ENCODE data around the gene PCSK7. TPM values are rescaled to one million over a fixed set of nuclear protein-coding genes. Genes with fewer than 3 reads are reported as not detected.

The PCSK7 gene
- polyA plus RNA-seq, 1 donor (not counting 4 experiments of a cell fraction or from before 2014, with no cell fraction given) = 32.9 TPM

DNA sequence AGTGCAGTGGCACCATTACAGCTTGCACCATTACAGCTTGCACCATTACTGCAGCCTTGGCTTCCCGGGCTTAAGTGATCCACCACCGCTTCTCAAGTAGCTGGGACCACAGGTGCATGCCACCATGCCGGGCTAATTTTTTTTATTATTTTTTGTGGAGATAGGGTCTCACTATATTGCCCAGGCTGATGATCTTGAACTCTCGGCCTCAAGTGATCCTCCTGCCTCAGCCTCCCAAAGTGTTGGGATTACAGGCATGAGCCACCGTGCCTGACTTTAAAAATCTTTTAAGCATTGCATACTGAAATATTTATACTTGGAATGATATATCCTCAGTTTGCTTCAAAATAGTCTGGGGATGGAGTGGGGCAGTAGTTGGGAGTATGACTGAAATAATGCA lies 77.4 kb downstream of the PCSK7 start:
- TF ChIP-seq, protein P1, sequence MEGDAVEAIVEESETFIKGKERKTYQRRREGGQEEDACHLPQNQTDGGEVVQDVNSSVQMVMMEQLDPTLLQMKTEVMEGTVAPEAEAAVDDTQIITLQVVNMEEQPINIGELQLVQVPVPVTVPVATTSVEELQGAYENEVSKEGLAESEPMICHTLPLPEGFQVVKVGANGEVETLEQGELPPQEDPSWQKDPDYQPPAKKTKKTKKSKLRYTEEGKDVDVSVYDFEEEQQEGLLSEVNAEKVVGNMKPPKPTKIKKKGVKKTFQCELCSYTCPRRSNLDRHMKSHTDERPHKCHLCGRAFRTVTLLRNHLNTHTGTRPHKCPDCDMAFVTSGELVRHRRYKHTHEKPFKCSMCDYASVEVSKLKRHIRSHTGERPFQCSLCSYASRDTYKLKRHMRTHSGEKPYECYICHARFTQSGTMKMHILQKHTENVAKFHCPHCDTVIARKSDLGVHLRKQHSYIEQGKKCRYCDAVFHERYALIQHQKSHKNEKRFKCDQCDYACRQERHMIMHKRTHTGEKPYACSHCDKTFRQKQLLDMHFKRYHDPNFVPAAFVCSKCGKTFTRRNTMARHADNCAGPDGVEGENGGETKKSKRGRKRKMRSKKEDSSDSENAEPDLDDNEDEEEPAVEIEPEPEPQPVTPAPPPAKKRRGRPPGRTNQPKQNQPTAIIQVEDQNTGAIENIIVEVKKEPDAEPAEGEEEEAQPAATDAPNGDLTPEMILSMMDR (optimal IDR thresholded peaks at IDR 0.05 in 1 of 3, IDR thresholded peaks at IDR 0.05 in 1 of 3, conservative IDR thresholded peaks at IDR 0.05 in 1 of 3; ENCODE audit: extremely low read depth in 1 of 3, insufficient read depth in 2 of 3, low read length in 3 of 3) = no peak
- no peak for TF ChIP-seq EZH2 (IDR thresholded peaks at IDR 0.05; ENCODE audit: low read length)
- Histone ChIP-seq H3K4me1 (ENCODE audit: control insufficient read depth, extremely low read depth, insufficient read depth, low read length) (peaks cover 8% of the 10 kb centered on the region), H3K9ac (ENCODE audit: control insufficient read depth, extremely low read depth, insufficient read depth, low read length) (no peak overlapping the region), H3K79me2 (ENCODE audit: control insufficient read depth, insufficient read depth, low read length) (peaks cover 90% of the 10 kb centered on the region), H3K4me2 (ENCODE audit: control insufficient read depth, extremely low read depth, insufficient read depth, low read depth, low read length) (no peak overlapping the region), H3K9me3 (ENCODE audit: control insufficient read depth, low read depth, low read length) (no peaks in the 10 kb centered on the region), H3K27me3 (ENCODE audit: control insufficient read depth, extremely low read depth, insufficient read depth, low read length) (no peaks in the 10 kb centered on the region), H3K4me3 (ENCODE audit: control insufficient read depth in 2 of 3, extremely low read depth in 1 of 3, insufficient read depth in 2 of 3, low read depth in 1 of 3, low read length in 3 of 3) (no peak overlapping the region), H3K27ac (ENCODE audit: control insufficient read depth, insufficient read depth, low read length) (no peak overlapping the region), H4K20me1 (ENCODE audit: control insufficient read depth, extremely low read depth, insufficient read depth, low read length) (peaks cover 22% of the 10 kb centered on the region), H3K9me1 (ENCODE audit: control insufficient read depth, extremely low read depth, insufficient read depth, low read length) (no peaks in the 10 kb centered on the region), H2AFZ (ENCODE audit: control insufficient read depth, low read length) (no peak overlapping the region), H3K36me3 (ENCODE audit: control insufficient read depth in 2 of 2, extremely low read depth in 1 of 2, insufficient read depth in 2 of 2, low read length in 2 of 2) (peaks cover 8 to 19% of the 10 kb centered on the region in 2 experiments)
- DNase-seq (ENCODE audit: low read depth, low spot score) (no peak), FAIRE-seq (no peak)
- dilution Hi-C loops (cut with MboI; ENCODE audit: extremely low pct_ligation_motif_present, low sequenced_read_pairs) = no loop called here

Small RNA genes within 50 kb of the gene (small RNA-seq; reads per million reads assigned to genes)
- 0 reads per million in 3 experiments for gene RF00564 (ENCODE audit: insufficient read length in 3 of 3, low read depth in 3 of 3, low replicate concordance in 1 of 3)

Other genes with a start within 250 kb of the PCSK7 start
- 4.4 to 10.7 TPM (median 8.2 TPM) in 3 replicates for gene SIK3, start 133.6 kb downstream of the PCSK7 start, polyA plus RNA-seq
- gene PAFAH1B2, start 87.8 kb downstream of the PCSK7 start, polyA plus RNA-seq = 66.0 to 101 TPM (median 76.4 TPM) in 3 replicates
- 9.8 to 14.3 TPM (median 12.6 TPM) in 3 replicates for gene SIDT2, start 53.3 kb downstream of the PCSK7 start, polyA plus RNA-seq
- 20.5 to 85.4 TPM (median 26.6 TPM) in 3 replicates for gene TAGLN, start 32.7 kb downstream of the PCSK7 start, polyA plus RNA-seq
- 8.1 to 11.8 TPM (median 11.3 TPM) in 3 replicates for gene RNF214, start 598 bp upstream of the PCSK7 start, polyA plus RNA-seq
- gene BACE1-AS, start 59.3 kb upstream of the PCSK7 start, polyA plus RNA-seq = 2.2 to 3.6 TPM (median 2.3 TPM) in 3 replicates
- gene BACE1, start 84.2 kb upstream of the PCSK7 start, polyA plus RNA-seq = 7.4 to 15.1 TPM (median 8.5 TPM) in 3 replicates
- 14.9 to 16.6 TPM (median 15.1 TPM) in 3 replicates for gene CEP164, start 95.8 kb upstream of the PCSK7 start, polyA plus RNA-seq

Data from keratinocyte (primary cell).